Hepatic stellate cell (primary cell): ENCODE results near the gene STARD8.

Source experiments
- DNase-seq: peaks from one replicate; pipeline ENCODE4 v3.0.0; 2011; ENCODE audit warnings: low spot score

The STARD8 gene

DNA sequence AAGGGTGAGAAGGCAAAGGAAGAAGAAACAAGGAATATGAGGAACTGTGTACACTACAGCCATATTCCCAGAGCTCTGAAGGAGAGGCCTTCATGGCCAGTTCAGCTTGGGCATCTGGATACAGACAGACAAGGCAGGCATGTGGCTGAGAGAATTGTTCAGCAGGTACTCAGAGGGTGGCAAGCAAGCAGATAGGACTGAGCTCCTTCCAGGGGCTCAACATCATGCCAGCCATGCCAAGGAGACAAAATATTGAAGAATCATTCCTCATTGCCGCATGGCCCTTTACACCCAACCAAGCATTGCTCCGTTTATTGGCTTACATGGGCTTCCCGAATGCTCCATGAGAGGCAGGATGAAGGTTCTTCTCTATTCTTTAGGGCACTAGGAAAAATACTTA lies 102.8 kb downstream of the STARD8 start:
- DNase-seq, result no peak

DNA sequence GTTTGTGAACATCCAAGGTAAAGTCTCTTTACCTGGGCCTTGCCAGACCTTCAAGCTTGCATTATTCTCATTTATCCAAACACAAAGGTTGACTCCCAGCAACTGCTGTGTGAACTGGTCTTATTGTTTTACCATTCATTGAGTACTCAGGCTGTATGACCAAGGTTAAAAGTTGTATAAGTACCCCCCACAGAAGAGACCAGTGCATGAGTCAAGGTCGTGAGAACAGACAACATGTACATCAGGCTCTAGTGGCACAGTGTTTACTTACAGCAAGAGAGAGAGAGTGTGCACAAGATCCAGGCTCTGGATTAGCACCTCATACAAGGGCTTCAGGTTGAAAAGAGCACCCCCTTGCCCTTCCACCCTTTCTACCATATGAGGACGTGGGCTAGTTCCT lies 103.9 kb downstream of the STARD8 start:
- DNase-seq, result no peak

DNA sequence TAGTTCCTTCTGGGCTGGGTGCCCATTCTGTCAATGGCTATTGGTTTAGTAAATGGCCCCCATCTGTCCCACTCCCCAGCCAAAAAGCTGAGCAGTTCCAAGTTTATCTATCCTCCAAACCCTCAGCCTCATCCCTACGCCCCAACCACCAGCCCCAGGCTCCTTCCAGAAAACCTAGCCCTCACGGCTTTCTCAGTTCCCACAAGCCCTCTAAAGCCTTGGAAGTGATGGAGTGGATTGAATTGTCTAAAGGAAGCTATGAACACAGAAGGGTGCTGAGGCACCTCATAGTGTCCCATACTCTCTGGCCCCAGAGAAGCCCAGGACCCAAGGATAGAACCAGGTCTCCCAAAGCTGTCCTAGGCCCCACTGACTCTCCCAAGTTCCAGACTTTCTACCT lies 105.8 kb downstream of the STARD8 start:
- no peak for DNase-seq

DNA sequence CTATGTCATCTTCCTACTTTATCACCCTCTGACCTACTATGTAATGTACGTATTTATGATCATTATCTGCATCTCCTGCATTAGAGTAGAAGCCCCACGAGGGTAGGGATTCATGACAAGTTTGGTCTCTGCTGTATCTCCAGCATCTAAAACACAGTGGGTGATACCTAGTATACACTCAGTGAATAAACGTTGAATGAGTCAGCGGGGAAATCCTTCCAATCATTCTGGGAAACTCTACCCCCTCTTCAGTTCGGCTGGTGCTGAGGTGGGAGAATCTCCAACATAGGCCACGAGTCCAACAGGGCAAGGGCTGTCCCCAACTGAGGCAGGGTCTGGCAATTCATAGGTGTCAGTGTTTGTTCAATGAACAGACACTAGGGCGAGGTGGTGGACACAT lies 106.9 kb downstream of the STARD8 start:
- DNase-seq, result no peak

DNA sequence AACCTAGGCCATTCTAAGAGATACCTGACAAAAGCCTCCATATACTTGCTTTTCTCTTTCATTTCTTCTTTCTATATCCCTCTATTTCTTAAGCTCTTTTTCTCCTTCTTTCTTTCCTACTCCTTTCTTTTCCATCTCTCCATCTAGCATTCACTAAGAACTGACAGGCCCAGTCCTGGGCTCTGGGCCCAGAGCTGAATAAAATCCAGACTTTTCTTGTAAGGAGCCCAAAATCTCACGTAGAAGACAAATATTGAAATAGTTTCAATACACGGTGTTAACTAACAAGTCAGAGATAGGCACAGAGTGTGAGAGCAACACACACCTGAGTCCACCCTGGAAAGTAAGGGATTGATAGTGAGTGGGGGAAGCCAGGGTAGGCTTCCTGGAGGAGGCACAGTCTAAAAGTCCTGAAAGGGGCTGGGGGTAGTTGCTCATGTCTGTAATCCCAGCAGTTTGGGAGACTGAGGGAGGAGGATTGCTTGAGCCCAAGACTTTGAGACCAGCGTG lies 108.2 kb downstream of the STARD8 start:
- no peak for DNase-seq

DNA sequence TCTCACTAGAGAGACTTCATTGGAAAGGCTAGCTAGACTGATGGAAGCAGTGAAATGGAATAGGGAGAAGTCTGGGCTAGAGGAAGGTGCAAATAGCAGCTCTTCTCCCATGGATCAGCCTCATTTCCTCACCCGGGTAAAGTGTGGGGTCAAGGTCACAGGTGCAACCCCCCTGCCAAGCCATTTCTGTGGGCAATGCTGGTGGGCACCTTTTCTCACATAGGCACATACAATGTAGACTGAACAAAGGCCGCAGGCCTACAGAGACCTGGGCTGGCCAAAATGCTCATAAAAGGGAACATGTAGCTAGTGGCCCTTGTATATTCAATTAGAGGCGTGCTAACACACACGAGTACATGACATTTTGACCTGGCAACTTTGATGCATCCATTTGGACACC lies 109.9 kb downstream of the STARD8 start:
- DNase-seq, result no peak

DNA sequence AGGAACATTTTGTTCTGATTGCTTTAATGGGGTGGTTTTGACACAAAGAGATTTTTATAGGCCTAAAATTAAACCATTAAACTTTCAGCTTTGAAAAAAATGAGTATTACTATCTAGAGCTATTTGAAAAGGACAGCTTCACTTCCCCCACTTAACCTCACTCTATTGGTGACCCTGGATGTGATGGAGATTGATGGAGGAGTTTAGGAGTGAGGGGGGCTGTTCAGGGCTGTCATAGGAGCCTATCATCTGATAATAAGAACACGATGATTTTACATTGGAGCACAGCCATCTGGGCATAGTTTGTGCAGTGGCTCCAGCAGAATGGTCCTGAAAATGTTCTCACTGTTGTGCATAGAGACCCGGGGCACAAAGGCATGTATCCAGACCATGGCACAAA lies 110.3 kb downstream of the STARD8 start:
- DNase-seq, result no peak

DNA sequence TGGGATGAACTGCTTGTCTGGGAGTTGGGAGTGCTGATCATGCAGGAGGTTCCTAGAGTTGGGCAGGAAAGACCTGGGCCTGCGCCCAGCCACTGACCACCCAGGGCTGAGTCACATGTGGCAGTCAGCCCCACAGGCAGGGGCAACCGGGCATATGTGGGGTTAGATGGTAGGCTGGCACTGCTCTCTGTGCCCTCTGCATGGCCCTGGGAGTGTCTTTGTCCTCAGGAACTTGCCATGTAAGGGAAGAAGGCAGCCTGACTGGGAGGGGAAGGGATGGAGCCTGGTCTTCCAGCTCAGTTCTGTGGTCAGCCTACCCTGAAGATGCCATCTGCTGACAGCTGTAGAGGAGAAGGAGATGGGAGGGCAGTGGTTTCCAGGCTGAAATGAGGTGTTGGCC lies 111.2 kb downstream of the STARD8 start:
- no peak for DNase-seq

DNA sequence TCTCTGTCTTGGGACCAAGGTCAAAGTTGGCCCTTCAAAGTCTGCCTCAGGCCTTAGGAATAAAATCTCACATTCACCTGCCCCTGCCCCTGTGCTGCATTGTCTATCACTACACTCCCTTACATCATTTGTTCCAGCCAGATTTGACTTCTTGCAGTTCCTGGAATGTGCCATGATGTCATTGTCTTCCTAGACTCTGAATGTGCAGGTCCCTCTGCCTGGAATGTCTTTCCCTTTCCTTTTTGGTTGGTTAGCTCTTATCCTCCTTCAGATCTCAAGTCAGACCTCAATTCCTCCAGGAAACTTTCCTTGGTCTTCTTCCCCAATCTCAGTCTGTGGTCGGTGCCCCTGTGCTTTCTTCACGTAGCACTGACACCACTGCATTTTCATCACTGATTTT lies 113.6 kb downstream of the STARD8 start:
- no peak for DNase-seq

DNA sequence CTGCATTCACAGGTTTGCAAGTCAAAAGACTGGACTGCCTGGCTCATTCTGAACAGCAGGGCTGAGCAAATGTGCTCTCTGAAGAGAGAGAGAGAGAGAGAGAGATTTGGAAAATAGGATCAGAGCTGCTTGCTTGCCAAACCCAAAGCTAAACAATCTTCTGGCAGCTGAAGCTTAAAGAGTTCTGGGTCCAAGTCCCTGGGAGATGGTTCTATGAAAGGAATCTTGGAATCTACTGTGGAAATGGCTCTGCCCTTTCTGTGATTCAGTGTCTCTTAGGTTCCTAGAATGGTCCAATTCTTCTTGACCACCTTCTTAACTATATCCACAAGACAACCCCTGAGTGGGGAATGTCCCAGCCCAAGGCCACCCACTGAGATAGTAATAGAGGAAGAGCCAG lies 115.3 kb downstream of the STARD8 start:
- DNase-seq, result no peak

DNA sequence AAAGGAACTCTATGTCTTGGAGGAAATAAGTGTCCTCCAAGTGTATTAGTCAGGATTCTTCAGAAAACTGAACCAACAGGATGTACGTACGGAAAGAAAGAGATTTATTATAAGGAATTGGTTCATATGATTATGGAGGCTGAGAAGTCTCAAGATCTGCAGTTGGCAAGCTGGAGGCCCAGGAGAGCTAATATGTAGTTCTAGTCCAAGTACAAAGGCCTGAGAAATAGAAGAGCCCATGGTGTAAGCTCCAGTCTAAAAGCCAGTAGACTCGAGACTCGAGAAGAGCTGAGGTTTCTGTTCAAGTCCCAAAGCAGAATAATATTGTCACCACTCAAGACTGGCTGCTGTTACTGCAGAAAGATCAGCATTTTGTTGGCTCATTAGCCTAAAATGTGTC lies 116.0 kb downstream of the STARD8 start:
- DNase-seq, result no peak
